DMS53 treated with DMSO at 0.1 percent for 48 hours (cell line): ENCODE results near the gene DQX1.
A peak's percentile ranks its signal among the peaks of the same experiment; 100 is the strongest.

ENCODE experiments used
- DNase-seq: peaks from one replicate; lab custom pipeline; 2025; ENCODE audit not compliant: unreplicated experiment; lab: John Stamatoyannopoulos, UW

The DQX1 gene

GRCh38 chr2:74554820-74555531 is 28.9 kb upstream of the DQX1 start:
- peak; percentile 70 for DNase-seq

DNA sequence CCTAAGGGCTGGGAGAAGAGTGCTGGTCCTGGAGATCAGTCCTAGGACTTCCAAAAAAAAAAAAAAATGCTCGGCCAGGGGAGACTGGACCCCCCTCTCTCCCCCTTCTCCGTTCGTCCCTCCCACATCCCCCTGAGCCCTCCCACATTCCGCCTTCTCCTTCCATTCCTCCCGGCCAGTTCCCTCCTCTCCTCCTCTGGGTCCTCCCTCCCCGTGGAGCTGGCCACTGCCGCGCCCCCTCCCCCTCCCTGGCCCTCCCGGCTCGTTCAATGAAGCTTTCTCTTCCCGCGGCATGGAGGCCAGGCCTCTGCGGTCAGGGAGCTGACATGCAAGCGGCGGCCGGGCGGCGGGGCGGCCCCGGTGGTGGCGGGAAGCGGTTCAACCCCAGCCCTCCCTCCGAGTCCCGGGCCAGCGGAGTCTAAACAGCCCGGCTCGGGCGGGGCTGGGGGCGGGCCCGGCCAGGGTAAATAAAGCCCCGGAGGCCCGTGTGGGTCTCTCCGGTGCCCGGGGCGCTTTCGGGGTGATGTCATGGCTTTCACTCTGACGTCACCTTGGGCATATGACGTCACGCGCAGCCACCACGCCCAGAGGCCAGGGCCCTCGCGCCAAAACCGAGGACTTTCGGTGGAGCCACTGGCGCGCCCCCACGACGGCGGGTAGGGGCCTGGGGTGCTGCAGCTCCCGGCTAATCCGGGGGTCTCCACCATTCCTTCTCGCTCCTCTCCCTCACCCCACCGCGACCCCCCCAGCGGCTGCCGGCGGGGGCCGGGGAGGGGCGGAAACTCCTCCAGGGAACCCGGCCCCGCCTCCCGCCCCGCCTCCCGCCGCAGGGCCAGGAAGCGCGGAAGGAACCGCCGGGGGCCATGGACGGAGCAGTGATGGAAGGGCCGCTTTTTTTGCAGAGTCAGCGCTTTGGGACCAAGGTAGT is 28.1 kb upstream of the DQX1 start, which contains the start of the genes DOK1 and LOXL3:
DOK1 (plus strand) TSS at position 829 of the 928 bp plus-strand sequence; CDS start at position 864, 35 bp downstream.
LOXL3 (minus strand) TSS at position 51 of the 928 bp plus-strand sequence. CDS start 1,308 bp downstream, outside the sequence.
- peak; percentile 55 for DNase-seq

DNA sequence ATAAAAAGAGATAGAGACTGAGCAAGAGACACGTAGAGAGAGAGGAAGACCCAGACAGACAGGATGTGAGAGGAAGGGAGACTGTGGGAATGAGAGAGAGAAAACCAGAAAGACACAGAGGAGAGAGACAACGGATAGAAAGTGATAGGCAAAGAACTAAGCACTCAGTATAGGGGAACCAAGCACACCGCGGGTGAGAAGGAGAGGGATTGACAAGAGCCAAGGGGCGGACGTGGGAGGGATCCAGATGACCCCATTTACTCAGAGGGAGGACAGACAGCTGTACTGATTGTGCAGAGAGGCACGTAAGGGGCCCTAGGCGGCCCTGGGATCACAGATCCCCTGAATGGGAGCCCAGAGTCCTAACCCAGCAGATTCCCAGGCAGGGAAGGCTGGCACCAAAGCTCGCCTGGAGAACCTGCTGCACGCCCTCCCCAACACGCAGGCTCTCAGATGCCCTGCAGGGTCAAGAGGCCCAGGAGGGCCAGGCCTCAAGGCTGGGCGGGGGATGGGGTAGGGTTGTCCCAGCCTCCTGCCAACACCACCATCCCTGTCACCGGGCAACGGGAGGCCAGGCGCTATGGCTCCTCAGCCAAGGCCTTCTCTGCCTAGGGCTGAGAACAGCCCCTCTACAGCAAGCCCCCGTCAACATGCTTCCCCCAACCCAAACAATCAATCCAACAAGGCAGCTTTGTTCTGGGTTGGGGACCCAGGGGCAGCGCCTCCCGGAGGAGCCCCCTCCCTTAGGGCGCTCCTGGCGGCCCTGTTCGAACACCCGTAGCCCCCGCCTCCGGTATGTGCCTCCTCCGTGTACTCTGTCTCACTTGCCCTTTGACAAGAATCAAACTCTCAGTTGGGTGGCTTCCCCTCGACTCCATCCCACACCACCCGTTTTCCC is 27.1 kb upstream of the DQX1 start:
- DNase-seq, result no peak

DNA sequence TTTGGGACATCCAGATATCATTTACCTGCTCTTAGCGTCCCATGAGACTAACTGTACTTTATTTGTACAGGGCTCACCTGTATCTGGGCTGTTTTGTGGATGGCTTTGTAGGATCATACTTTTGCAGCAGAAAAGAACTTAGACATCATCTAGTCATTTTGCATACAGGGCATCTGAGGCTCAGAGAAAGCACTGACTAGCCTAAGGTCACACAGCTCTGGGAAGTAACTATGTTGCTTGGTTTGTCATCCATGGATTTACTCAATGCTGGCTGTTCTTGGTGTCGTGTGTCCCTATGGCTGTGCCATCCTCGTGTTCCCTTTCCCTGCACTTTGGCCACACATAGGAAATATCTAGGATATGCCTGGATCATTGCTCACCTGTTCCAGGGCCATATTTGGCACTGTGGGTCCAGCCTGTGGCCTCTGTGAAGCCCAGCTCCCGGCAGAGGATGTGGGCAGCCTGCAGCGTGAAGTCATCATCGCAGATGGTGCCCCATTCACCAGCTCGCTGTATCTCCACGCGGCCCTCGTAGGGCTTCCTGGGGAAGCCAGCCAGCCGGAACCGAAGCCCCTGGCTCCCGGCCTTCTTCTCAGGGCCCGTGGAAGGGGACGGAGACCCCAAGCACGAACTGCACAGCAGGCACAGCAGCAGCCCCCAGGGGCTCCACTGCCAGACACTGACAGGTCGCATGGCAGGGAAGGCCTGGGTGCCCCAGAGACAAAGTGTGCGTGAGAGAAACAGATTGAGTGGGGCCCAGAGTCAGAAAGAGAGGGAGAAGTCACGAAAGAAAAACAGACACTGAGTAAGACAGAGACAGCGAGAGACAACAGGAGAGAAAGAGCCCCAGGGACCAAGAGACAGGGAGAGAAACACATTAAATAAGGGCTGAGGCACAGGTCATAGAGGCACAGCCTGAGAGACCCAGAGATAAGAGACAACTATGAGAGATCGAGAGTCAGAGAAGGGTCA is 26.2 kb upstream of the DQX1 start:
- DNase-seq, result no peak

- DNase-seq, result no peak
Measured at GRCh38 chr2:74551530-74551929, 25.5 kb upstream of the DQX1 start.

GRCh38 chr2:74550231-74550630 is 24.2 kb upstream of the DQX1 start:
- no peak for DNase-seq

GRCh38 chr2:74548900-74549826 is 23.1 kb upstream of the DQX1 start:
- peak; percentile 35 for DNase-seq

DNA sequence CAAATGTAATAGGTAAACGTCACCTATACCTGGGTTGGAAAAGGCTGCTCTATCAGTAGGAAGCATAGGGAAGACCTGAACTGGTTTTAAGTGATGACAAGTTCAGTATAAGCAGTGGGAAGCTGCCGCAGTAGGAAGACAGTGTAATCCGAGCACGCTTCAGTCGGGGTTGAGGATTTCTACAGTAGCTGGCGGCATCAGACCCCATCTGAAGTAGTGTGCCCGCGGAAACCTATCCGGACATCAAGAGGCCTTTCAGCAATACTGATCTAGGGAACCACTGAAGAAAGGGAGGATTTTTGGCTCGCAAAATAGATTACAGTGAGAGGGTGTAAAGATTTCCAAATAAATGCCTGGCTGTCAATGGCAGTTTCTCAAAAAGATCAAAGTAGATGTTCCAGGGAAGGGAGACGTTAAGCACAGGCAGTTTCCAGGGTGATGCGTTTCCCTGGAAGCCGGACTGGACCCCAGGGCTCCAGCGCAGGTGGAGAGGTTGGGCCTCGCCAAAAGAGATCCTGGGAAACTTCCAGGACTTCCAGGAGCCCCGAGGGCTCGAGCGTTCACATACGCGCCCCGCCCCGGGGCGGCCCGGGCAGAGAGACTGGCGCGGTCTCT is 22.4 kb upstream of the DQX1 start:
- no peak for DNase-seq

GRCh38 chr2:74546004-74546403 is 20.0 kb upstream of the DQX1 start:
- DNase-seq, result no peak

- peak; percentile 13 for DNase-seq
Measured at GRCh38 chr2:74544634-74545033, 18.6 kb upstream of the DQX1 start.

- no peak for DNase-seq
Measured at GRCh38 chr2:74542978-74543377, 16.9 kb upstream of the DQX1 start.

DNA sequence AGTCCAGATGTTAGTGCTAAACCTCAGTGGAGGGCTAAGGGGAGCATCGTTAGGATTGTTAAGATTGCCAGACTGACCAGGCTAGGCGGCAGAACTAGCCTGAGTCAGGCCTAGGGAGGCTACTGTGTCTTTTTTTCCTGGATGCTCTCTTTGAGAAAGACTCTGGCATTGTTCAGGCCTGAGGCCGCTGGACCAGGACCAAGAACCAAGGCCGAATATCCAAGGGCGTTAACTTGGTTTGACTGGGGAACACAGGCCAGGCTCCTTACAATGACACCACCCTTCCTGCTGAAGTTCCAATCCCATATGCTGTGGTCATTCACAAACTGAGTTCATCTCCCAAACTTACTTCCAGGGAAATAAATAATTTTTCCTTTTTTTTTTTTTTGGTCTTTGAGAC is 14.3 kb upstream of the DQX1 start:
- DNase-seq, result no peak

GRCh38 chr2:74538881-74539339 is 12.9 kb upstream of the DQX1 start:
- no peak for DNase-seq

DNA sequence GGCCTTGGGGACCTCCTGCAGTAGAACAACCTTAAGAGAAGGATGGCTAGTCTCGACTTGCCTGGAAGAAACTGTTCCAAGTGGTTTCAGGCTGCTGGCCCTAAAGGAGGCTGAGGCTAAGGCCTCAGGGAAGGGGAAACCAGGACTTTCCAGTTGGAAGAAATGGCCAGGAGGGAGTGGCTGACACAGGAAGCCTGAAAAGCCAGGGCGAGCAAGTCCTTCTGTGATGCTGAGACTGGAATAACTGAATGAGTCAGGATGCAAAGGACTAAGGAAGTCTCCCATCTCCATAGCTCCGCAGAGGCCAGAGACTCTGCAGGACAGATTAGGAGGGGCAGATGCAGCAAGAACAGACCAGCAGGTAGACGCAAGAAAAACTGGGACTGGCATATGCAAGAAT is 11.1 kb upstream of the DQX1 start:
- DNase-seq, result no peak

DNA sequence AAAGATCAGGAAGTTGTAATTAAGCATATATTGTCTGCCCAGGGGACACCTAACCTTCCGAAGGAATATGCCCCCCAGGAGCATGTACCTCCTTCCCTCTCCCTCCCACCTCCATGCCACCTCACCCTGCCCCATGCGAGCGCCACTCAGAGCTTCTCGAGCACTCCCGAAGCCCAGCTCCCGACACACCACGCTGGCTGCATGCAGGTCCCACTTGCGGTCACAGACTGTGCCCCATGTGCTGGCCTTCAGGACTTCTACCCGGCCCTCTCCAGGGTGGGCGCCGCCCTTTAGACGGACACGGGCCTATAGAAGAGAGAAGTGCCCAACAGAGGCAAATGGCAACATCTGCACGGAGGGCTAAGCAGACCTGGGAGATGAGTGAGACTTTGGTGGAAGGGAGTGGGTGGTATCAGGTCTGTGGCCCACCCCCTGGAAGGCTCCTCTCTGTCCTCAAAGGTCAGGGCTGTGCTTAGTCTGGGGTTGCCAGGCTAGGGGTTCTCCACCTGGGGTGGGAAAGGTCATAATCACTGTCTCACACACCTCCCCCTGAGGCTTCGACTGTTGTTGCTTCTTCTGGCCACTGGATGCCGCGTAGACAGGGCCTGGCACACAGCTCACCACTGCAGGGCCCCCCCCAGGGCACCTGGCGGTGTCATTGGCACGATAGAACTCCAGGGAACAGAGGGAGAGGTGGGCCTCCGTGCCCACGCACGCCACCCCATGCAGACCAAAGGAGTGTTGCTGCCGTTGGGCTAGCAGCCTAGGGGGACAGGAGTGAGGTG is 10.3 kb upstream of the DQX1 start:
- DNase-seq, result no peak

DNA sequence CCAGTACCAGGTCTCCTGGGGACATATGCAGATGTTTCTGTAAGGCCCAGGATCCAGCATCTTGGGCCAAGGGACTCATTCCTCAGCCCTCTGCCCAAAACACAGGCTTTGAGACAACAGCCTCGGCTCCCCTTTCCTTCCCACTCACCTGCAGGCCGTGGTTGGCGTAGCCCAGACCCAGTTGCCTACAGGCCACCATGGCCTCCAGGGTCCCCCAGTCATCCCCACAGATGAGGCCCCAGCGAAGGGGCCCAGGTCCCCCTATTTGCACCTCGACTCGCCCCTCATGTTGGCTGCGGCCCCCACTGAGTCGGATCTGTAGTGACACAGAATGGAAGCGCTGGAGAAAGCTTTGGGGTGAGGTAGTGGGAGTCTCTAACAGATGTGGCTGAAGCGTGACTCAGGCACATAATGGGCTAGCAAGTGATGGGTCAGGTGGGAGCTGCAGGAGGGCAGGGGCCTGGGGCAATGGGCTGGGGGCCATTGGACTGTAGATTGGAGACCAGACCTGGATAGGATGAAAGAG is 9.5 kb upstream of the DQX1 start:
- DNase-seq, result no peak

GRCh38 chr2:74534411-74534810 is 8.4 kb upstream of the DQX1 start:
- no peak for DNase-seq
